GM18511 (cell line): ENCODE data around the gene EVA1B.
A peak's percentile ranks its signal among the peaks of the same experiment; 100 is the strongest.

Experiments used
- ATAC-seq: cut with Tn5 transposase; IDR thresholded peaks from one replicate; pipeline ENCODE4 v1.9.1; 2021; ENCODE audit warnings: mild to moderate bottlenecking, moderate library complexity; ENCODE audit not compliant: unreplicated experiment

Gene EVA1B

GRCh38 chr1:36346741-36347370 is 23.4 kb upstream of the EVA1B start:
- ATAC-seq = no peak

DNA sequence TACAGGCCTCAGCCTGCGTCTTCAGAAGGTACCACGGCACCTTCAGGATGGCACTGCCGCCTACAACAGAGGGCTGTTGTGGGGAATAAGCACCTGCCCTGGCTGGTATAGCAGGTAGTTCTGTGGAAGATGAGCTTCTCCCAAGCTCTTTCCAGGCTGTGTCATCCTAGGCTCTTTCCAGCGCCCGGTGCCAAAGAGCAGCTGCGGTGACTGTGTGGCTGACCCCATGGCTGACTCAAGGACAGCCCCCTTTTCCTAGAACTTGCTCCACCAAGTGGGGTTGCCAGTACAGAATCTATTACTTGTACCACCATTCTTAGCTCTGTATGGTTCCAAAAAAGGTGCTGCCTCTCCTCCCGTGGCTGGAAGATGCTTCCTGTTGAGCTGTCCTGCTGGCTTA is 21.9 kb upstream of the EVA1B start:
- ATAC-seq = no peak

- ATAC-seq = no peak
Measured at GRCh38 chr1:36344395-36344680, 20.9 kb upstream of the EVA1B start.

GRCh38 chr1:36343651-36344394 is 20.4 kb upstream of the EVA1B start:
- ATAC-seq = no peak

DNA sequence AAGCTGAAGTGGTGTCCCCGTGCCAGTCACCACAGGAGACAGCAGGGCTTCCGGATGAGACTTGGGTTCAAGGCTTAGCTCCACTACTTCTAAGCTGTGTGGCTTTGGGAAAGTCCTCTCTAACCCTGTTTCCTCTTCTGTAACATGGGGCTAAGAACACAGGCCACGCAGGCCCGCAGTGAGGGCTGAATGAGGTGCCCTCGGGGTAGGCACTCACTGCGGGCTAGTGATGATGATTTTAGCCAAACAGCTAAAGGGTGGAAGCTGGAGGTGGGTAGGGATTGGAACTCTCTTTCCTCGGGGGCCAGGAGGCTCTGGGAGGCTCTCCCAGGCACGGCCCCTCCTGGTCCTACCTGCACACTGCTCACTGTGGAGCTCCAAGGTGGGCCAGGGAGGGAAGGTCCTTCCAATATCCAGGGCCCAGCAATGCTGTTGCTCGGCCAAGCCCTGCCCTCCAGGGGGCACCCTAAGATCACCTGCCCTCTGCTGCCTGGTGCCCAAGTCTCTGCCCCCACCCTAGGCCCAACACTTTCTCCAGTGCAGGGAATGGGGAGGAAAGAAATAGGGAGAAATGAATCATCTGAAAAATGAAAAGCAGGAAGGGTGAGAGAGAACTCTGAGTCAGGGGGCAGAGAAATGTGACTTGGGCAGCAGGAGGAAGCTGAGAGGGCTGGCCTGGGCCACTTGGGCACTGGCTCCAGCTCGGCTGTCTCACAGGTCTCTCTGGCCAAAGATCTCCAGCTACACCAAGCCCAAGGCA is 19.2 kb upstream of the EVA1B start:
- ATAC-seq = no peak

DNA sequence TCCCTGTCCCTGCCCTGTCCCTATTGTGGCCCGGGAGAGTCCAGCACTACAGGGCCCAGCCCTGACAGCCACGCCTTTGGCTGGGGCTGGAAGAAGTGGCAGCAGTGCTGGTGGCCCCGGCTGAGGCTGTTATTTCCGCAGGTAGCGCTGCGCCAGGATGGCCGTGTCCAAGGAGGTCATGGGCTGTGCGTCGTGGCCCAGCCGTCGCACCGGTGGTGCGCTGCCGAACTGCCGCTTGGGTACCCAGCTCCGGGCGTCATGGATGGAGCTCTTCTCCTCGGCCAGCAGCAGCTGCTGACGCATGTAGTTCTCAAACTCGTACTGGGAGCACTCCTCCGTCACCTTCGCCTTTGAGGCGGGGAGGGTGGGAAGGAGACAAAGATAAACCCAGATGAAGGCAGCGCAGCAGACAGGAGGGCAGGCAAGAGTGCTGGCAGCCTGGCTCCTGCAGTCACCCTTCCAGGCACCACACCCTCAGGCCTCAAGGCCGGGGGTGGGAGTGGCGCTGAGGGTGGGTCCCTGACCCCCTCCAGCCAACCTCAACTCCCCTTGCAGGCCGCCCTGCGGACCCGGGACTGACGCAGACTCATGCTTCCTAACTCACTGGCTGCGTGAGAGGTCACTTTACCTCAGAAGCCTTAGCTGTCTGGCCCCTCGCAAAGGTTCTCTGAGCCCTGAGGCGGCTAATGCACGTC is 18.3 kb upstream of the EVA1B start:
- ATAC-seq = no peak

DNA sequence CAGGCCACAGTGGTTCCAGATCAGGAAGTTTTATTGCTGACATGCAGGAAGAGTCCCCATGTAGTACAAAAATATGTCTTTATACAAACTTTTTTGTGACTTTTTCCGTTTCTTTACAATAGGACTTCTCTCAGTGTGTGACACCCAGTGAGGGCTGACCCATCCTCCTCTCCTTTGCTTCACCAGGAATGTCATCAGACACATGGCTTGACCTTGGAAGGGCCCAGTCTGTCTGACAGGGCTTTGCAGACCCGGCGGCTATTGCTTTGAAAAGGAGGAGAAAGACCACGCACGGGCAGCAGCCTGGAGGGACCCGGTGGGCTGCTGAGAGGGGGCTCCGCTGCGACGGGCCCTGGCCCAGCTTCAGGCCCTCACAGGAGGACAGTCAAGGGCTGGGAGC is 16.2 kb upstream of the EVA1B start:
- no peak for ATAC-seq

GRCh38 chr1:36339215-36339614 is 15.8 kb upstream of the EVA1B start:
- no peak for ATAC-seq

DNA sequence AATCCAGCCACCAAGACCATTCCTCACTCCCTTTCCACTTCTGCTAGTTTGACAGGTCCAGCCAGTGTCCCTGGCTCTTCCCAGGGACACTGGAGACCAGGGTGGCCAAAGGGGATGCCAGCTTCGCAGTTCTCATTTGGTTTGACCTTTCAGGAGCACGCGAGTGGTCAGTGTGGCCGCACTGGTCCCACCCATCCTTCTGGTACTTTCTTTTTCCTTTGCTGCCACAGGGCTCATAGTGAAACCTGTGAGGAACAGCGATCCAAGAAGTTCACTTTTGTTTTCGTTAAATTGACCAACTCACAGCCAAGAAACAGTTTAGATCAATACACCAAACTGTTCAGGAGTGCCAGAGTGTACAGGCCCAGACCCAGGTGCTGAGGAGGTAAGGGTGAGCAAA is 14.4 kb upstream of the EVA1B start:
- ATAC-seq = no peak

GRCh38 chr1:36330940-36331339 is 7.5 kb upstream of the EVA1B start:
- no peak for ATAC-seq

- ATAC-seq = no peak
Measured at GRCh38 chr1:36329817-36330216, 6.4 kb upstream of the EVA1B start.

DNA sequence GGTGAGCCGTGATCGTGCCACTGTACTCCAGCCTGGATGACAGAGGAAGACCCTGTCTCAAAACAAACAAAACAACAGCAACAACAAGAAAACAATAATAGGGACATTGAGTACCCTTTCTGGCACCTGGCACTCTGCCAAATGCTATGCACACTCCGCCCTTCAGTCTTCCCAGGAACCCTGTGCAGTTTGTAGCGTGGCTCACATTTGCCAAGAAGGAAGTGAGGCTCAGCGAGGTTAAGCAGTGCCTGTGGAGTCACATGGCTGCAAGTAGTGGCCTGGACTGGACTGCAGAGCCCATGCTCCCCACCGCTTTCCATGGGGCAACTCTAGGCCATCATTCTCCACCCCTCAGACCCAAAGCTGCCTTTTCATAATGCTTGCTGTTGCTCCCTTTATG is 5.3 kb upstream of the EVA1B start:
- ATAC-seq = no peak

DNA sequence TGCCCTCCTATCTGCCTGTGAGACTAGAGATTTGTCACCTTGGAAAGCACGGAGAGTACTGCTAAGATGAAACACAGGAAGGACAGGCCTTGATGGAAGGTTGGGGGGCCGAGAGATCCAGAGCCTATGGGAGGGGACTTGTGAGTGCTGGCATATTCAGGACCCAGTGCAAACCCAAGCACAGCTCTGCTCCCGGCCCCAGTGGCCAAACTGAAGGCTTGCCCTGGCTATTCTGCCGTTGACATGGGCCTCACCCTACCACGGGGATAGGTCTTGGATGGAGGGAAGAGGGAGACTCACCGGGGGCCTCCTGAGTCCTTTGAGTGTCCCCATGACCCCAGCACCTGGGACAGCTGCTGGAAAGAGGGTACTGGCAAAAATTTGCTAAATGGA is 4.6 kb upstream of the EVA1B start:
- no peak for ATAC-seq

GRCh38 chr1:36327421-36328087 is 4.1 kb upstream of the EVA1B start:
- no peak for ATAC-seq

- no peak for ATAC-seq
Measured at GRCh38 chr1:36326499-36326898, 3.1 kb upstream of the EVA1B start.

DNA sequence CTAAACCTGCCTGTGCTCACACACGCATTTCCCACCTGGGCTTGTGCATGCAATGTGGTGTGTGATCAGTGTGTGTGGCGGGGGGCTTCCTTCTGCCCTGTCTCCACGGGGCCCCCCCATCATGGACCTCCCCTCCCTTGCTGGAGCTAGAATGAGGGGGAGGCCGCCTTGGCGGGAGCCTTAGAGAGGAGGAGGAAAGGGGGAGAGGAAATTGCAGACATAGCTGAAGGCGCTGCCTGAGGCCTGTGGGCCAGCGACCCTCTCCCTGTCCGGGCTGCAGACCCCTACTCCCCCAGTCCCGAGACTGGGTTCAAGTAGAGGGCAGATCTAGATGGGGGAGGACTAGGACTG is 883 bp upstream of the EVA1B start:
- ATAC-seq = no peak

DNA sequence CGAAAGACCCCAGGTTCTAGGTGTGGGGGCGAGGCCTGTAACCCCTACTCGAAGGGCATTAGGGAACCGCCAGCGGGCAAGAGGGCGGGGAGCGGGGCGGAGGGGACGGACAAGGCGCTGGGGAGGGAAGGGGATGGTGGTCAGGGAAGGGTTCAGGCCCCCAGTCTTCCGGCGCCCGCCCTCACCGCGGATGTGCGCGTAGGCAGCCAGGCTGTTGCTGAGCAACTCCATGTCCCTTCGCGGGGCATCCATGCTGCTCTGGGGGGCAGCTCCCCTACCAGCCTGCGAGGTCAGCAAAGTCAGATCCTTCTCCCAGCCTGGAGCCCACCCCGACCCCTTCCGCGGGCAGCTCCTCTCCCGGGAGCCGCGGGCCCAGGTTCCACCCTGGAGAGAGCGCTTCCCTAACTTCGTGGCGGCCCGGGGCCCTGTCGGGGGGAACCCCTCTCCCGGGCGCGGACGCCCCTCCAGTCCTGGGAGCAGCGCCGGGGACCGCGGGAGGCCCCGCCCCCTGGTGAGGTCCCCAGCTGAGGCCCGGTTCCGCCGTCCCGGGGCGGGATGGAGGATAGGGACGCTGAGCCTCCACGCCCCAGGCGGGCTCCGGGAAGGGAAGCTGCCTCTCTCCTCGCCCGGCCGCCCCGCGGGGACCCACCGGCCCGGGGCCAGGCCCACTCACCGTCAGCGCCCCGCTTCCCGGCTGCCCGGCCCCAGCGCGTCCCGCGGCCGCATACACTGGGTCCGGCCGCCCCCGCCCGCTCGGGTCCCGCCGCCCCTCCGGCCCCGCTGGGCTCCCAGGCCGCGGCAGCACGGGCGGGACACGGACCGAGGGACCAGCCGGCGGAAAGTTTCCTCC is 434 bp downstream of the EVA1B start:
- peak; percentile 37 for ATAC-seq

- no peak for ATAC-seq
Measured at GRCh38 chr1:36322041-36322785, 1.2 kb downstream of the EVA1B start.

- no peak for ATAC-seq
Measured at GRCh38 chr1:36321119-36321951, 2.1 kb downstream of the EVA1B start.
